Measurements from ENCODE around the gene CRYBA4.

CRYBA4 gene

GRCh38 chr22:26621663-26622062, at the start of gene CRYBA4:
CRYBA4 (plus strand) TSS chr22:26621963; CDS start chr22:26622597, 634 bp downstream.
- DNase-seq (ENCODE audit: low spot score), result no peak

- DNase-seq (ENCODE audit: low spot score), result no peak
These were observed 48.6 kb upstream of the CRYBA4 start for GRCh38 chr22:26573026-26573662.

- DNase-seq (ENCODE audit: low spot score), result no peak
These were observed 47.6 kb upstream of the CRYBA4 start for GRCh38 chr22:26574001-26574723.

DNA sequence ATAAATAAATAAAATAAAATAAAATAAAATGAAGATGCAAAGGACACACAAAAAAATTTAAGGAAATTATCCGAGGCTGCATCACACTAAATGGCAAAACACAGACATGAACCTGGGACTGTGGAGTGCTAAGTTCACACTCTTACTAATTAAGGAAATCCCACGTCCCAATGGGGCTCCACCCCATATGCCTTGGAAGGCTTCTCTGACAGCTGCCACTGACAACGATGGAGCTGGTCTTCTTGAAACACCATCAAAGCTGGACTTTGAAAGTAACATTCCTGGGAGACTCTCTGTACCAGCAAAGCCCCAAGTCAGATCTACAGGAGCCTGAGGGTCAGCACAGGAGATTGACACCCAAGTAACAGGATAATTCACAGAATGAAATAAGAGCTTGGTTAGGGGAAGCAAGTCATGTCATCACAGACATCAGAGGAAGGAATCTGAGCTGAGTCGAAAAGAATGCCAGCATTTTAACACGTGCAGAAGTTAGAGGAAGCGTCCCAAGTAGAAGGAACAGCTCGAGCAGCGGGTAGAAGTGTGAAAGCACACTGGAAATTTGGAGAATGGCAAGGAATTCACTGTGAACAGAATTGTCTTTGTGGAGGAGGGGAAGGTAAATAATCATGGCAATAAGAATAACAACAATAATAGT, 45.6 kb upstream of the CRYBA4 start:
- DNase-seq (ENCODE audit: low spot score), result no peak

DNA sequence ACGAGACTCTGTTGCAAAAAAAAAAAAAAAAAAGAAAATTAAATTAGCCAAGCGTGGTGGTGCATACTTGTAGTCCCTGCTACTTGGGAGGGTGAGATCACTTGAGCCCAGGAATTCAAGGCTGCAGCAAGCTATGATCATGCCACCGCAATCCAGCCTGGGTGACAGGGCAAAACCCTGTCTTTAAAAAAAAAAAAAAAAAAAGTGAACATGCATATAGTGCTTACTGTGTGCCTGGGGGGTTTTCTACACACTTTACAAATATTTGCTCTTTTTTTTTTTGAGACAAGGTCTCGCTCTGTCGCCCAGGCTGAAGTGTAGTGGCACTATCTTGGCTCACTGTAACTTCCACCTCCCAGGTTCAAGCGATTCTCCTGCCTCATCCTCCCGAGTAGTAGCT, 44.7 kb upstream of the CRYBA4 start:
- DNase-seq (ENCODE audit: low spot score), result no peak

- peak; percentile 76 for DNase-seq (ENCODE audit: low spot score)
These were observed 42.4 kb upstream of the CRYBA4 start for GRCh38 chr22:26579331-26579886.

- DNase-seq (ENCODE audit: low spot score), result no peak
These were observed 41.4 kb upstream of the CRYBA4 start for GRCh38 chr22:26580240-26580962.

- DNase-seq (ENCODE audit: low spot score), result no peak
These were observed 40.7 kb upstream of the CRYBA4 start for GRCh38 chr22:26581026-26581425.

DNA sequence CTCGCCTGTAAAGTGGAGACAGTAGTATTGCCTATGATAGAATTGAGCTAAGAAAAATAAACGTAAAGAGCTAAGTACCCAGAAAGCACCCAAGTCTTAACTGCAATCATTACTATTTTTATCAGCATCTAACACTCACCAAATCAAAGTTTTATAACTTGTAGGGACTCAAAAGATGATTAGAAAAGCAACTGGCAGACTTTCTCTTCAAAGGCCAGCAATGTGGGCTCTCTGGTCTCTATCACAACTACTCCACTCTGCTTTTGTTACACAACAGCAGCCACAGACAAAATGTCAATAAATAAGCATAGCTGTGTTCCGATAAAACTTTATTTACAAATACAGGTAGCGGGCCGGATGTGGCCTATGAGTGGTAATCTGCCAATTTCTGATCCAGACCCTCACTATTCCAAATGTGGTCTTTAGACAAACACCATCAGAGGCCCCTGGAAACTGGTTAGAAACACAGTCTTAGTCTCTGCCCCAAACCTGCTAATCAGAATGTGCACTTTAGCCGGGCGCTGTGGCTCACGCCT, 40.1 kb upstream of the CRYBA4 start:
- DNase-seq (ENCODE audit: low spot score), result no peak

- DNase-seq (ENCODE audit: low spot score), result no peak
These were observed 37.8 kb upstream of the CRYBA4 start for GRCh38 chr22:26584010-26584409.

- DNase-seq (ENCODE audit: low spot score), result no peak
These were observed 36.5 kb upstream of the CRYBA4 start for GRCh38 chr22:26585104-26585790.

GRCh38 chr22:26586556-26587325, 35.0 kb upstream of the CRYBA4 start:
- peak; percentile 38 for DNase-seq (ENCODE audit: low spot score)

- no peak for DNase-seq (ENCODE audit: low spot score)
These were observed 33.7 kb upstream of the CRYBA4 start for GRCh38 chr22:26587991-26588613.

- DNase-seq (ENCODE audit: low spot score), result no peak
These were observed 32.9 kb upstream of the CRYBA4 start for GRCh38 chr22:26588729-26589366.

GRCh38 chr22:26589367-26589844, 32.4 kb upstream of the CRYBA4 start:
- peak; percentile 39 for DNase-seq (ENCODE audit: low spot score)

DNA sequence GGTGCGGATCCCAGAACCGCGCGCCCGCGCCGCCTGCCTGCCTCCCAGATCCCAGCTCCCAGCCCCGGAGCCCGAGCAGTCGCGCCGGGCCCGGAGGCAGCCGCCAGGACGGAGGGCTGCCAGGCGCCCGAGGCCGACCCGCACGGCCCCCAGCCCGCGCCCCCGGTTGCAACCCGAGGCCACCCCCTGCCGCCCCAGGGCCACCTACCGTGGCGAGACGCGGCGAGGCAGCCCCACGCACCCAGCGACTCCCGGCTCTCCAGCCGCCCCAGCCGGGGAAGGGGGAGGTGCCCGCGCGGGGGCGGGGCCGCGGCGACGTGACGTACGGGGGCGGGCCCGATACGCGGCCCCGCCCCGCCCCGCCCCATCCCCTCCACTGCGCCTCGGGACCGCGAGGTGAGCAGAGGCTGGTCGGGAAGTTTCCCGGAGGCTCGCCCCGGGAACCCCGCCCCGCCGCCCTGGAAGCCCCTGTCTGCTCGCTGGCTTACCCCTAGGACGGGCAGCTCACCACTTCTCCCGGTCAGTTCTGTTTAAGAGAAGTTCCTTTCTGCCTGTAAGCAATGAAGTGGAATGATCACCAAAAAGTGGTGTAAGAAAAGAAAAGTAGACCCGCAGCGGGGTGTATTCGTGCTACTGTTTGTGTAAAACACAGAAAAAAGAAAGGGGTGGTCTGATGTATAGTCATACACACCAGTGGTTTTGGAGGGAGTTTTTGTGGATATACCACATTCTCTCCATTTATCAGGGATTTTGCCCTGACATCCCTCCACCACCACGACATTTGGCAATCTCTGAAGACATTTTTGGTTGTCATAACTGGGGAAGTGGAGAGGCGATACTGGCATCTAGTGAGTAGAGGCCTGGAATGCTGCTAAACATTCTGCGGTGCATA, 31.7 kb upstream of the CRYBA4 start, which contains the start of gene TPST2:
Gene TPST2, minus strand, starts transcription at position 288 of the 892 bp plus-strand sequence. CDS start 48,502 bp downstream, outside the sequence.
- DNase-seq (ENCODE audit: low spot score), result peak; percentile 81

- no peak for DNase-seq (ENCODE audit: low spot score)
These were observed 29.3 kb upstream of the CRYBA4 start for GRCh38 chr22:26592421-26592891.

DNA sequence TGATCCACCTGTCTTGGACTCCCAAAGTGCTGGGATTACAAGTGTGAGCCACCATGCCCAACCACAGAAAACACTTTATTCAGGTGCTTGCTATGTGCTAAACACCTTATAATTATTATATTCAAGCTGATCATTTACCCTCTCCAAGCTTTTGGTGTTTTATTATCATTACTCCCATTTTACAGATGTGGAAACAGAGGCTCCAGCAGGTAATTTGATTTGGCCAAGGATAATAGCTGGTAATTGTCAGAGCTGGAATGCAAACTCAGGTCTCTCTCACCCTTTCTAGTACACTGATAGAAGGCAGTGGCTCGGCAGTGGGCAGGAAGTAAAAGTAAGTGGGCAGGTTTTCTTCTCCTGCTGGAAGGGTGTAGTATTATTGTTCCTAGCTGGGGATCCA, 28.0 kb upstream of the CRYBA4 start:
- no peak for DNase-seq (ENCODE audit: low spot score)

All from NAMALWA (cell line).